ENCODE results near the gene TNFRSF19.

DNA sequence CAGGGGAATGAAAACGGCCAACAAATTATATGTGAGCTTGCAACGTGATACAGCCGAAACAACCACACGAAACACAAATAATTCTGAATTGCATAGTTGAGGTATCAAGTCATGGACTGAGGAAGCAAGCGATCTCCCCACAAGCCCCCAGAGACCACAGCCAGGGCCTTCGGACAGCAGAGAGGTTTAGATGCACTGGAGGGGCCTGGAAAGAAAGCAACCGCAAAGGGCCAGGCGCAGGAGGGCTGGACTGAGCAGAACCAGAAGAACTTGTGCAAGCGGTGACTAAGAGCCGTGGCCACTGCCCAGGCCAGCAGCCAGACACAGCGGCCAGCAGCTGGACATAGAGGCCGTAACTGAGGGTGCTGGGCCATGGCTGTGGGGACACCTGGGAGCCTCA is 131.4 kb downstream of the TNFRSF19 start:
- TF ChIP-seq, protein P1, sequence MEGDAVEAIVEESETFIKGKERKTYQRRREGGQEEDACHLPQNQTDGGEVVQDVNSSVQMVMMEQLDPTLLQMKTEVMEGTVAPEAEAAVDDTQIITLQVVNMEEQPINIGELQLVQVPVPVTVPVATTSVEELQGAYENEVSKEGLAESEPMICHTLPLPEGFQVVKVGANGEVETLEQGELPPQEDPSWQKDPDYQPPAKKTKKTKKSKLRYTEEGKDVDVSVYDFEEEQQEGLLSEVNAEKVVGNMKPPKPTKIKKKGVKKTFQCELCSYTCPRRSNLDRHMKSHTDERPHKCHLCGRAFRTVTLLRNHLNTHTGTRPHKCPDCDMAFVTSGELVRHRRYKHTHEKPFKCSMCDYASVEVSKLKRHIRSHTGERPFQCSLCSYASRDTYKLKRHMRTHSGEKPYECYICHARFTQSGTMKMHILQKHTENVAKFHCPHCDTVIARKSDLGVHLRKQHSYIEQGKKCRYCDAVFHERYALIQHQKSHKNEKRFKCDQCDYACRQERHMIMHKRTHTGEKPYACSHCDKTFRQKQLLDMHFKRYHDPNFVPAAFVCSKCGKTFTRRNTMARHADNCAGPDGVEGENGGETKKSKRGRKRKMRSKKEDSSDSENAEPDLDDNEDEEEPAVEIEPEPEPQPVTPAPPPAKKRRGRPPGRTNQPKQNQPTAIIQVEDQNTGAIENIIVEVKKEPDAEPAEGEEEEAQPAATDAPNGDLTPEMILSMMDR (IDR thresholded peaks at IDR 0.05; ENCODE audit: low read length), result no peak
- TF ChIP-seq EZH2 (optimal IDR thresholded peaks at IDR 0.05; ENCODE audit: low read depth, low read length), result no peak
- TF ChIP-seq EZH2phosphoT487 (IDR thresholded peaks at IDR 0.05; ENCODE audit: low read length), result no peak

All from MM.1S (cell line).